Measurements from ENCODE around the gene KRTAP12-1.
"Not testable (repeated sequence)": the region's sequence is repeated elsewhere in the genome, so short reads cannot be mapped to it uniquely, and the experiment has no call there.

The KRTAP12-1 gene

DNA sequence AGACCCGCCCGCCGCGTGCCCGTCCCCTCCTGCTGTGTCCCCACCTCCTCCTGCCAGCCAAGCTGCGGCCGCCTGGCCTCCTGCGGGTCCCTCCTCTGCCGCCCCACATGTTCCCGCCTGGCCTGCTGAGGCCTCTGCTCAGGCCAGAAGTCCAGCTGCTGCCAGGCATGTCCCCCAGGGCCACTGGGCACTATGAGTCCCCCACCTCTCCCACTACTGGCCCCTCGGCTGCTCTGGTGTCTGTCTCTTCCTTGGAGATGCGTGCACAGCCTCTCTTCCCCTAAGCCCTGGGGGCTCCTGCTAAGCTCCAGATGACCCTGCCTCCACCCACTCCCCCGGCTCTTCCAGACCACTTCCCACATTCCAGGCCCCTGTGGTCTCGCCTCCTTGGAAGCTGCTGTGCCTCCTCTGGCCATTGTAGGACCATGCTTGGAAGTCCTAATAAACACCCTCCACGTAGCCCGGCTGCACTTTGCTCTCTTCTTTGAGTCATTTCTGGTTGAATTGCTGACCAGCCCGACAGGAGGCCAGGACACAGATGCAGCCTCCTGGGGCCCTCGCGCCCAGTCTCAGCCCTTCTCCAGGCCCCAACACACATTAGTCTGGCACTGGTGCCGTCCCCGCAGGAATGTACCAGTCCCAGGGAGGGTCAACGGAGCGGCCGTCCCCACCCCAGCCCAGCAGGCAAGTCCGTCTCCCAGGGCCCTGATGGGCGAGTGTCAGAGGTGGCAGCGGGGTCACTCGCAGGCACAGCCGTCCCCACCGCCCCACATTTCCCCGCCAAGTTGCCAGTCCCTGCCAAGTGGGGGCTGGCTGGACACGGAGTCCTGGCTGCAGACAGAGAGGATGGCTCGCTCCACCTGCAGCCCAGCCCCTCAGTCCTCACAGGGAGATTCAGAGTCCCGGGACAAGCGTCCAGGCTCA is 16.1 kb upstream of the KRTAP12-1 start:
- no peak for DNase-seq (ENCODE audit: low read depth, low spot score)

DNA sequence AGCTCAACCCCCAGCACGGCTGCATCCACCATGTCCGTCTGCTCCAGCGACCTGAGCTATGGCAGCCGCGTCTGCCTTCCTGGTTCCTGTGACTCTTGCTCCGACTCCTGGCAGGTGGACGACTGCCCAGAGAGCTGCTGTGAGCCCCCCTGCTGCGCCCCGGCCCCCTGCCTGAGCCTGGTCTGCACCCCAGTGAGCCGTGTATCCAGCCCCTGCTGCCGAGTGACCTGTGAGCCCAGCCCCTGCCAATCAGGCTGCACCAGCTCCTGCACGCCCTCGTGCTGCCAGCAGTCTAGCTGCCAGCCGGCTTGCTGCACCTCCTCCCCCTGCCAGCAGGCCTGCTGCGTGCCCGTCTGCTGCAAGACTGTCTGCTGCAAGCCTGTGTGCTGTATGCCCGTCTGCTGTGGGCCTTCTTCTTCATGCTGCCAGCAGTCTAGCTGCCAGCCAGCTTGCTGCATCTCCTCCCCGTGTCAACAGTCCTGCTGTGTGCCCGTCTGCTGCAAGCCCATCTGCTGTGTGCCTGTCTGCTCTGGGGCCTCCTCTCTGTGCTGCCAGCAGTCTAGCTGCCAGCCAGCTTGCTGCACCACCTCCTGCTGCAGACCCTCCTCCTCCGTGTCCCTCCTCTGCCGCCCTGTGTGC is 15.3 kb upstream of the KRTAP12-1 start, which contains the start of gene KRTAP10-12:
KRTAP10-12 (plus strand) TSS at position 1 of the 639 bp plus-strand sequence; CDS start at position 31, 30 bp downstream.
- DNase-seq (ENCODE audit: low read depth, low spot score), result not testable (repeated sequence)

DNA sequence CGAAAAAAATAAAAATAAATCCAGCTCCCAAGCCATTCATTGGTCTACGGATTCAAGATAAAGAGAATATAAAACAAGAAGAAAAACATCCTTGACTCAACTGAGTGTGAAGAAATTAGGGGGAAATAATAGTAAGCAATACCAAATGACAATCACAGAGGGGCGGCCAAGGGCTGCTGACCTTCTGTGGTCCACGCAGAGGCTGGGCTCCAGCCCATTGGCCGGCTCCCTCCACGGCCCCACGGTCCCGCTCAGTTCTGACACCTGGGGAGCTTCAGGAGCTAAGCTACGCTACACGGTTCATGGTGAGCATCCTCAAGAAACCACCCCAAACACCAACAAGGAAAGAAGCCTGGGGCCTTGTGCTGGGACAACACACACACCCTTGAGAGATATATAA is 14.6 kb upstream of the KRTAP12-1 start:
- DNase-seq (ENCODE audit: low read depth, low spot score), result no peak

DNA sequence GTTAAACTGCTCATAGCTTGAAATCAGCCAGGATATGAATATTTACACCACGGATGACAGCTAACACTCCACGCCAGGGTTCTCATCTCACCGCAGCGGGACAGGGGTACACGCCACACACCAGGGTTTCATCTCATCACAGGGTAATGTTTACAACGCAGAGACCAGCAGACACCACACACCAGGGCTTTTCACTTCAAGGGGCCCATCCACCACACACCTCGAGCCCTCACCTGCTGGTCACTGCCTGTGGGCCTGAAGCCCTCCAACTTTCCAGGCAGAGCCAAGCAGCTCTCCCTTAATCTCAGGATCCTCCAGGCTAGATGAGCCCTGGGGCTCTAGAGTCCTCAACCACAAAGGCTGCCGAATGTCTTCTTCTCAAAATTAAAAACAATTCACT is 13.7 kb upstream of the KRTAP12-1 start:
- DNase-seq (ENCODE audit: low read depth, low spot score), result no peak

DNA sequence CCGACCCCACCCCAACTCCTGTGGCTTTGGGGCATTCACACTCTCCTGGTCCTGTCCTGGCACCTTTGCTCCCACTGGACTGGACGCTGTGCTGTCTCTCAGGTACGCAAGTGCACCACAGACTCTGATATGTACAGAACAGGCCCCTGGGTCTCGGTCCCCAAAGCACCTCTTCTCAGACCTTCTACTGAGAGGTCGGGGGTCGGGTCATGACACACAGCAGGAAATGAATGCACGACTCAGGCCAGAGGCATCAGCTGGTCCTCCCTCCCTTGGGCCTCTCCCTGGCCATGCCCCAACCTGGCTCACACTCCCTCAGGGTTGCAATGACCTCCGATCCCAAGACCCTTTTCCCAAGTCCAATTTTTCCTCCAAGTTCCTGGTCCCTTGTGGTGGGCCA is 13.2 kb upstream of the KRTAP12-1 start:
- no peak for DNase-seq (ENCODE audit: low read depth, low spot score)

DNA sequence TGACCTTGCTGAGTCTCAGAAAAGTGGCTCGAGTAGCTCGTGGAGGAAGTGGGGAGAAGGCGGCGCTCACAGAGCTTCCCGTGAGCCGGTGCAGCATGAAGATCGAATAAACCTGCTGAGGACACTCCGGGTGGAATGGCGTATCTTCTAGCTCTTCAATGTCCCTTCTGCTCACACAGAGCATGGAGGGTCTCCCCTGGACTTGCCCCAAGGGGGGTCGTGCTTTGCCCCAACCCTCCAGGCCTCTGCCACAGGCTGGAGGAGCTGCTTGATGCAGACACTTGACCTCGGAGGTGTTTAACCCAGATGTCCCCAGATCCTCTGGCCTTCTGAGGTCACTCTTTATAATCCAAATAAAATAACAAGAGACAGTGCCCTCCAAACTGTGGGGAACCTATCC is 12.8 kb upstream of the KRTAP12-1 start:
- no peak for DNase-seq (ENCODE audit: low read depth, low spot score)

DNA sequence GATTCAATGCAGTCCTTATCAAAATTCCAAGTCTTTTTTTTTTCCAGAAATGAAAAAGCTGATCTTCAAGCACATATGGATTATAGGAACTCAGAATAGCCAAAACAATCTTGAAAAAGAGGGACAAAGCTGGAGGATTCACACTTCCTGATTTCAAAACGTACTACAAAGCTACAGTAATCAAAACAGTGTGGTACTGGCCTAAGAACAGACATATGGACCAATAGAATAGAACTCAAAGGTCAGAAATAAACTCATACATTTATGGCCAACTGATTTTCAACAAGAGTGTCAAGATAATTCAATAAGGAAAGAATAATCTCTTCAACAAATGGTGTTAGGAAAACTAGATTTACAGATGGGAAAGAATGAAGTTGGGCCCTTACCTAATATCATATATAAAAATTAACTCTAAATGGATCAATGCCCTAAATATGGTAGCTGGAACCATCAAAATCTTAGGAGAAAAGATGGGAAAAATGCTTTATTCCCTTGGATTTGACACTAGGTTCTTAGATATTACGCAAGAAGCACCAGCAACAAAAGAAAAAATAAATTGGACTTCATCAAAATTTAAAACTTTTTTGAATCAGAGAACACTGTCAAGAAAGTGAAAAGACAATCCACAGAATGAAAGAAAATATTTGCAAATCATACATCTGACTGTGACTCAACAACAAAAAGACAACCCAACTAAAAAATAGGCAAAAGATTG is 11.0 kb upstream of the KRTAP12-1 start:
- DNase-seq (ENCODE audit: low read depth, low spot score), result no peak

DNA sequence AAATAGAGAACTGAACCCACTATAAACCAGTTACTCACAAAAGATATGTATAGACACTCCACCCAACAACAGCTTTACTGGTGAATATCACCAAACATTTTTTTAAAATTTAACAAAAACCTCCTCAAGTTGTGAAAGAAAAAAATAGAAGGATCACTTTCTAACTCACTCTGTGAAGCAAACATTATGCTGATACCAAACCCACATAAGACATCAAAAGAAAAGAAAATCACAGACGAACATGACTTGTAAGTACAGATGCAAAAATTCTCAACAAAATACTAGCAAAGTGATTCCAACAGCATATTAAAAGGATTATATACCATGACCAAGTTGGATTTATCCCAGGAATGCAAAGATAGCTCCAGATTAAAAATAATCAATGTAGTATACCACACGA is 9.7 kb upstream of the KRTAP12-1 start:
- no peak for DNase-seq (ENCODE audit: low read depth, low spot score)

DNA sequence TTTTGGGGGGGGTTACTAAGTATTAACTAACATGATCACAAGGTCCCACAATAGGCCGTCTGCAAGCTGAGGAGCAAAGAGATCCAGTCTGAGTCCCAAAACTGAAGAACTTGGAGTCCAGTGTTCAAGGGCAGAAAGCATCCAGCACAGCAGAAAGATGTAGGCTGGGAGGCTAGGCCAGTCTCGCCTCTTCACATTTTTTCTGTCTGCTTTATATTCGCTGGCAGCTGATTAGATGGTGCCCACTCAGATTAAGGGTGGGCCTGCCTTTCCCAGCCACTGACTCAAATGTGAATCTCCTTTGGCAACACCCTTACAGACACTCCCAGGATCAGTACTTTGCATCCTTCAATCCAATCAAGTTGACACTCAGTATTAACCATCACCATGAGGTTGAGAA is 7.8 kb upstream of the KRTAP12-1 start:
- not testable (repeated sequence) for DNase-seq (ENCODE audit: low read depth, low spot score)

DNA sequence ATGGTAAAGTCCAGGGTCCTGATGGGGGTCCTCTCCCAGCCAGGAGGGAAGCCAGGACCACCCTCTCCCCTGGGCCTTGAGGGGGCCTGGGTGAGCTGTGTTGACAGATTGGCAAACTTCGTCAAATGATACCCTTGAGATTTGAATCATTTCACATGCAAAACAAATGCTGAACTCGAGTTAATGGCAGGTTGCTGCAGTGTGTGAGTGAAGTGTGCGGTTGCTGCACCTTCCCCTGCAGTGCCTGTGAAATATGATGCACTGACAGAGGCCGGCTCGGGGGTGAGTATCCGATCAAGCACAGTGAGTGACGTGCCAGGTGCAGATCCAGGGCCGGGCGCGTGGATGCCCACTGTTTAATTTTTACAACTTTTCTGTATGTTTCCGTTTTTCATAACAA is 5.7 kb upstream of the KRTAP12-1 start:
- DNase-seq (ENCODE audit: low read depth, low spot score), result no peak

DNA sequence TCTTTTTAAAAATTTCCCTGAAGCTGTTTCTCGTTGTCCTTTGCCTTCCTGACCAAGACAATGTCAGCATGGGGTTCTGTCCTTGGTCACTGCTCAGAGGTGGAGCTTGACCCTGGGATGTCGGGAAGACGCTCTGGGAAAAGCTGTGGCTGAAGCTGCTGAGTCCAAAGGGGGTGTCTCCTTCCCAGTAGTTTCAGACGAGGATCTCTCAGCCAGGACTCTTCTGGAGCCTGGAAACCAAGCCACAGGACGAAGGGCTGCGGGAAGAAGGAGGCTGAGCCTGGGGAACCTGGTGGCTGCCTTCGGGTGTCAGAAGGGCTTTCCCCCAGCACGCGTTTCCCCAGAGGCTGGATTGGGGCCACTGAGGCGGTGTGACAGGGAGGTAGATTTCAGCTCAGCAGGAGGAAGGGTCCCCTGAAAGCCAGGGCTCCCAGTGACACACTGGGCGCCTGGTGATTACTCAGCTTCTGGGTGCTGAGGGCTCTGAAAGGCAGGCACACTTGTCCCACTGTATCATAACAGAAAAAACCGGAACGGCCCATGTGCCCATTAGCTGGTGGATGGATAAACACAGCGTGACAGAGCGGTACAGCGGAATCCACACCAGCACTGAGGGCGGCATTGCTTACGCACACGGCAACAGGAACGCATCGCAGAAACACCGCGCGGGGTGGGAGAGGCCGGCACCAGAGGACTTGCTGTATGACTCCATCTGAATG is 5.0 kb upstream of the KRTAP12-1 start:
- no peak for DNase-seq (ENCODE audit: low read depth, low spot score)

DNA sequence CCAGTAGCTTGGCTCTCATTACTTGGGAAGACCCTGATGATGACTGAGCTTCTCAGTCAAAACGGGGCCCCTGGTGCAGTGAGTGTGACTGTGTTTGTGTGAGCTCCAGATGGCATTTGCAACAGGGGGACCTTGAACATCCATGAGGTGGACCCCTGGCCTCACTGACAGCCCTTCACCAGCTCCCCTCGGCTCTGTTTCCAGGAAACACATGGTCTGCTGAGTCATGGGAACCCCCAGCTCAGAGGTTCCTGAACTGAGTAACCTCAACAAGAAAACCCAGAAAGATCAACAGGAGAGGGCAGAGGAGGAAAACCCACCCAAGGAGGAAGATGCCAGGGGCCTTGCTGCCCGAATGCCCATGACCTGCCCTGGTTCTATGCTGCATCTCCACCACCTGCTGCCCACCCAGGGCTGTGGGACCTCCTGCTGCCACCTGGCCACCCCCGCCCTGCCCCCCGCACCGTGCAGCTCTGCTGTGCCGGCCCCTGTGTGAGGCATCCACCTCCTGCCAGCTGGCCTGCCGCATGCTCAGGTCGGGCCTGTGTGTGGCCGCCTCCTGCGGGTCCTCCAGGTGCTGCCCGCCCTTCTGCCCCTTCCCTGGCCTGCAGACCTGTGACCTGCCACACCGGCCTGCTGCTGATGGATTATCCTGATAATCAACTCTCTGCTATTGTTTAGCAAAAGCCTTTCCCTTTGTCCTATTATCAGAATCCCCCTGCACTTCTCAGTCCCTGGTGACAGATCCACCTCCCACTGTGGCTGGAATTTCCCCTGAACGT is 4.2 kb upstream of the KRTAP12-1 start:
- no peak for DNase-seq (ENCODE audit: low read depth, low spot score)

DNA sequence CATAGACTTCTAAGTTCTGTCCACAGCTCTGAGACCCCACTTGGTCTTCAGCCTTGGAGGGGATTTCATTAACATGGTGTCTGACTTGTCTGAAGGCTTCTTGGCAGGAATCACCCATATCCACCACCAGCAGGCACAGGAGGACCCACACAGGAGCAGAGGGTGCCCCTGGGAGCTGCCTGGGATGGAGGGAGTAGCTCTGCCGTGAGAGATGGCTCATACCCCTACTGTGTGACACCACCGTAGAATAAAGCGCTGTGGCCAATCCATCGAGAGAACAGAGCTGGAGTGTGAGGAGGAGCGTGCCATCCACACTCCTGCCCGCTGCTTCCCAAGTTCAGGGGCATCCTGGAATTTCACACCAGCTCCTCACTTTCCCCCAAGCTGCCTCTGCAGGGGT is 3.1 kb upstream of the KRTAP12-1 start:
- DNase-seq (ENCODE audit: low read depth, low spot score), result not testable (repeated sequence)

DNA sequence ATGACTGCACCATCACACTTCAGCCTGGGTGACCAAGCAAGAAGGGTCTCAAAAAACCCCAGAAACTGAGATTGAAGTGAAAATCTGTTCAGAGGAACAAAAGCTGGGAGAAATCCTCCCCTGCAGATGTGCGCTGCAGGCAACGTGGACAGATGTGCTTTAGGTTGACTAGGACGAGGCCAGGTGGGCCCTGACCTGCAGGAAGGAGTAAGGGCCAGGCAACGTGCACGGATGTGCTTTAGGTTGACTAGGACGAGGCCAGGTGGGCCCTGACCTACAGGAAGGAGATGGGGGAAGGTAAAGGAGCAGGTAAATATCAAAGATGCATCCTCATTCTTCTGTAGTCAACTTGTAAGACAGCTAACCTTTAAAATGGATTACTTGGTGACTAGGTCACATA is 2.5 kb upstream of the KRTAP12-1 start:
- no peak for DNase-seq (ENCODE audit: low read depth, low spot score)

DNA sequence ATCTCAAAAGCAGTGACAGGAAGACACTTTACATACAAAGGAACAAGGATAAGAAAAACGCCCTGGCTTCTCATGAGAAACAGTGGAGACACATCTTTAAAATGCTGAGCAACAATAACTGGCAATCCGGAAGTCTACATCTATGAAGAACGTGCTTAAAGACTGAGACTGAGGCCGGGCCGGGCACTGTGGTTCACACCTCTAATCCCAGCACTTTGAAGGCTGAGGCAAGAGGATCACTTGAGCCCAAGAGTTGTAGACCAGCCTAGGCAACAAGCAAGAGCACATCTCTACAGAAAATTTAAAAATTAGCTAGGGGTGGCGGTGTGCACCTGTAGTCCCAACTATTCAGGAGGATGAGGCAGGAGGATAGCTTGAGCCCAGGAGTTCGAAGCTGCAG is 2.1 kb upstream of the KRTAP12-1 start:
- DNase-seq (ENCODE audit: low read depth, low spot score), result no peak

DNA sequence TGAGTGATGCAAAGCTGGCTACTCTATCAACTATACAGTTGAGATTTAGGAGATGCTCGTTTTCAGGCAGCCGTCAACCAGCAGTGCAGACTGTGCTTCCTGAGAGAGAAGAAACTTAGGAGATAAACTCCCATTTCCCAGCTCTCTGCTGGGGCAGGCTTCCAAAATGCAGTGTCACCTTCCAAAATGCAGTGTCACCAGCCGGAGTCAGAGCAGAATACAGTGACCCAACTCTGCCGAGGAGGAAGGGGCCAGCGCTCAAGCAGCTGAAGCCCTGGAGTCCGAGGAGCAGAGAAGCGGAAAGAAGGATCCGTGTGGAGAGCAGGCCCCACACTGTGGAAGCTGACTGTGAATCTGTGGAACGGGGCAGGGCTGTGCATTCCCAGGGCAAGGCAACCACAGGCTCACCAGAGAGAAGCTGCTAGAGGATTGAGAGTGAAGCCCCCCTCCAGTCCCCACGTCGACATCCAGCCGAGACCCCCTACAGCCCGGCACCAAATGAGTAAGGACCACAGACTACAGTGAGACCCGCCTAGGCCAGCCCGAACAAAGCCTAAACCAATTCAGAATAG is 703 bp upstream of the KRTAP12-1 start:
- DNase-seq (ENCODE audit: low read depth, low spot score), result no peak

DNA sequence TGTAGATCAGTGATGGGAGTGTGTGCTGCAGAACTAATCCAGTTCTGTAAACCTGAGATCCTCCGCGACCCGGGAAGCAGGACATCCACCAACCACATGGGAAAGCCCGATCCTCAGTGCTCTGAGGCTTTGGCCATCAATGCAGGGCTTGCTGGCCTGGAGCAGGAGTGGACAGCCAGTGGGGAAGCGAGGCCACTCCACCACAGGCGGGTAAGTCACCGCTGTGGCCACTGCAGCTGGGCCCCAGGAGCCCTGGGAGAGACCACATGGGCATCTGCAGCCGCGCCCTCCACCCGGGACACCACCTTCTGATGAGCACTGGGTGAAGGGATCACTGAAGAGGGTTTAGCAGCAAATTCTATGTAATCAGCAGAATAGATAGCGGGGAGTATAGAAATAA is 811 bp downstream of the KRTAP12-1 start:
- no peak for DNase-seq (ENCODE audit: low read depth, low spot score)

DNA sequence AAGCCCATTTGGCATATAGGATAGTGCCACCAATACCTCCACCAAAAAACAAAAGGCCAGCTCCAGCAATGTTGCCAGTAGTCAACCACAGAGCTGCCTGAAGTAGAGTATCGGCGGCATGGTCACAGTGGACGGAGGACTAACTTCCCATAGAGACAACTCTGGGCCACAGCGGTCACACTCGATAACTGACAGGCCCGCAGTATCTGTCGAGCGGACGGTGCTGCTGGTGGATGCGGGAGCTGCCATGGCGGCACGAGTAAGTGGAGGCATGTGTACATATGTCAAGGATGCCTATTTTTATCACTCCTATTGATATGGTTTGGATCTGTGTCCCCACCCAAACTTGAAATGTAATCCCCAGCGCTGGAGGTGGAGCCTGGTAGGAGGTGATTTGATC is 4.1 kb downstream of the KRTAP12-1 start:
- no peak for DNase-seq (ENCODE audit: low read depth, low spot score)

DNA sequence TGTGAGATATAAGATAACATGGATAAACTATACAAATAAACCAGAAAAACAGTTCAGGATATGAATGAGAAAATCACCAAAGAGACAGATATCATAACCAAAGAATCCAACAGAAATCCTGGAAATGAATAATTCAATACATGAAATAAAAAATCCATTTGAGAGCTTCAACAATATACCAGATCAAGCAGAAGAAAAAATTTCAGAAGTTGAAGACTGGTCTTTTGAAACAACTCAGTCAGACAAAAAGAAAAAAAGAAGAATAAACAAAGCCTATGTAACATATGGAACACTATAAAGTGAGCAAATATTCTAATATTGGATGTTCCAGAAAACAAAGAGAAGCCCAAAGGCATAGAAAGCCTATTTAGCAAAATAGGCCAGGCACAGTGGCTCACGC is 10.1 kb downstream of the KRTAP12-1 start:
- DNase-seq (ENCODE audit: low read depth, low spot score), result no peak

DNA sequence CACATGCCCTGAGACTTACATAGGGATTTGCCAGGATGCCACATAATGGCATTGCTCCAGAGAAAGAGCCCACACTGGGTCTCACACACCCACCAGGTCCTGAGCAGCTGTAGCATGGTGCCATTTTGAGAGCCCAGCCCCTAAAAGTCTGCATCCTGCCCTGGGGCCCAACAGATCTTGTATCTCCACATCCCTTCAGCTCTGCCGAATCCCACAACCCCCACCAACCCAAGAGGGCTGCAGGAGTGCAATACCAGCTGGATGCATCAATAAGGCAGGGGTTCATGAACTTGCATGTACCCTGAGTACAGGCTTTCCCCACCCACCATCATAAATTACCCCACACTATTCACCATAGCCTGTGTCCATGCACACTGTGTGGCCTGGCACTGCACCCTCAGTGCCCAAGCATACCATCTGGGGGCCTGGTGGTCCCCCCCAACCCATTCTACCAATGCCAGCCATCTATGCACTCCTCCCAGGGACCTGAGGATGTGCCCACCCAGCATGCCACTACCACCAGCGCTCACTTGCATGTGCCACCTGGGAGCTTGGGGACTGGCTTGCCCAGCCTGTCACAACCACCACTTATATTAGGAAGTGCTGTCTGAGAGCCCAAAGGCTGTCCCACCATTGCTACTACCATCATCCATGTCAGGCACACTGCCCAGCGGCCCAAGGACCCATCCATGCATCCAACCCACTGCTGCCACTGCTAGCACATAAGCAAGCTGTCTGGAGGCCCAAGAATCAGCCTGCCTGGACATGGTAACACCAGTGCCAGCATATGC is 11.1 kb downstream of the KRTAP12-1 start:
- DNase-seq (ENCODE audit: low read depth, low spot score), result no peak

Measured in iPS DF 19.7 (cell line).